ENCODE data around the gene CHD6. TPM values are rescaled to one million over a fixed set of nuclear protein-coding genes. Genes with fewer than 3 reads are reported as not detected.

CHD6 gene
- total and polyA plus RNA-seq, 2 experiments from 2014 or later, result 41.0 to 158 TPM

- Histone ChIP-seq H3K27ac (ENCODE audit: low read depth) (no peak overlapping the region), H2AFZ (no peak overlapping the region), H3K9me2 (ENCODE audit: insufficient read depth) (no peaks in the 10 kb centered on the region), H4K20me1 (replicated peaks; ENCODE audit: insufficient read depth) (no peaks in the 10 kb centered on the region; the same call in 1 of the 2 replicates), H3K27me3 (ENCODE audit: insufficient read depth) (no peaks in the 10 kb centered on the region), H3K4me3 (no peak overlapping the region), H3K4me1 (ENCODE audit: insufficient read depth) (no peaks in the 10 kb centered on the region), H3F3A (replicated peaks; ENCODE audit: low read depth) (no peaks in the 10 kb centered on the region), H3K4me2 (no peak overlapping the region), H3K79me2 (replicated peaks; ENCODE audit: insufficient read depth) (no peaks in the 10 kb centered on the region), H3K36me3 (ENCODE audit: insufficient read depth) (no peaks in the 10 kb centered on the region)
- peaks cover 4% of the 10 kb centered on the region; the same call in 2 of the 3 replicates for H3K4me1 Mint-ChIP-seq
- TF ChIP-seq ZNF462 (CRISPR knock-in tag; IDR thresholded peaks at IDR 0.05) (no peak), ETS1 (IDR thresholded peaks at IDR 0.05) (no peak)
- H3K9me3 Mint-ChIP-seq, result peaks cover 20% of the 10 kb centered on the region
- peaks cover 5% of the 10 kb centered on the region for H3K27me3 Mint-ChIP-seq (ENCODE audit: insufficient read depth, low read depth, poor library complexity)
- ATAC-seq, result no peak
- H3K36me3 Mint-ChIP-seq (ENCODE audit: low read depth), result peaks cover 12% of the 10 kb centered on the region
- DNase-seq (ENCODE audit: low spot score), result no peak
- H3K4me3 Mint-ChIP-seq, result no peak overlapping the region
- no peak overlapping the region for H3K27ac Mint-ChIP-seq
Measured at GRCh38 chr20:41375846-41376245, 242.3 kb downstream of the CHD6 start.
